ENCODE data around the gene CCN2. TPM values are rescaled to one million over a fixed set of nuclear protein-coding genes. Genes with fewer than 3 reads are reported as not detected.

Gene CCN2
- total RNA-seq, 1 experiment from 2014 or later, result 67.8 TPM

DNA sequence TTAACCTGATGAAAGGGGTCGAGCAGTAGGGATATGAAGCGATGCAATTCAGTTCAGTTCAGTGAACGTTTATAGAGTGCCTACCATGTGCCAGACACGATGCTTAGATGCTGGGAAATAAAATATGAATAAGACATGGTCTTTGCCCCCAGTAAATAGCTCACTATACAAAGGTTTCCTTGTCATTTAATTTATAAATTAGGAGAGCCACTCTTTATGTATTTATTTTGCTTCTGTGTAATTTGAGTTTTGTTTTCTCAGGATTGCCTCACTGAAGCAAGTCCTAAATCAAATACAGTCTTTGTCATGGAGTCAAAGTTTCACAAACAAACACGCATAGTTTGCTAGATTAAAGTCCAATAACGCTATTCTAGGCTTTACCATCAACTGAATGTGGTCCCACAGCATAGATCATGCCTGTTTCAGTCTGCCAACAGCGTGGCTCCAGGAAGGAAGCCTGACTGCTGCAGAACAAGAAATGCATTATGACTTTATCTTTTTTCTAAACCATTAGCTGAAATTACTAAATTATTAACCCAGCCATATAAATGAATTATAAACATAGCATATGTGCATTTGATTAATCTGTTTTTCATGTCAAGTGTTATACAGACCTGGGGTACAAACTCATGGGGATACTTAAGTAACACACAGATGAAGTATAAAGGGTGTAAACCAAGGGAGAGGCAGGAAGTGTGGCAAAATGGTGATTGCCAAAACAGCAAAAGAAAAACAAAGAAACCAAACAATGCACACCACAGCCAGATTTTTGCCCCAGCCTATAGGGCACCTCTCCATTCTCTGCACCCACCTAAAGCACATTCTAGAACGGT lies 29.8 kb upstream of the CCN2 start:
- DNase-seq (ENCODE audit: low spot score) (no peak), ATAC-seq (no peak)
- TF ChIP-seq SMAD4 (CRISPR knock-in tag; IDR thresholded peaks at IDR 0.05), result no peak
- TF ChIP-seq, protein P1, sequence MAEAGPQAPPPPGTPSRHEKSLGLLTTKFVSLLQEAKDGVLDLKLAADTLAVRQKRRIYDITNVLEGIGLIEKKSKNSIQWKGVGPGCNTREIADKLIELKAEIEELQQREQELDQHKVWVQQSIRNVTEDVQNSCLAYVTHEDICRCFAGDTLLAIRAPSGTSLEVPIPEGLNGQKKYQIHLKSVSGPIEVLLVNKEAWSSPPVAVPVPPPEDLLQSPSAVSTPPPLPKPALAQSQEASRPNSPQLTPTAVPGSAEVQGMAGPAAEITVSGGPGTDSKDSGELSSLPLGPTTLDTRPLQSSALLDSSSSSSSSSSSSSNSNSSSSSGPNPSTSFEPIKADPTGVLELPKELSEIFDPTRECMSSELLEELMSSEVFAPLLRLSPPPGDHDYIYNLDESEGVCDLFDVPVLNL (CRISPR knock-in tag; IDR thresholded peaks at IDR 0.05; ENCODE audit: borderline replicate concordance, low read depth), result no peak
- no peak for TF ChIP-seq GTF2I (CRISPR knock-in tag; conservative IDR thresholded peaks at IDR 0.05)
- no peak for TF ChIP-seq NFYB (CRISPR knock-in tag; conservative IDR thresholded peaks at IDR 0.05; ENCODE audit: low read depth)
- TF ChIP-seq GABPB1 (CRISPR knock-in tag; IDR thresholded peaks at IDR 0.05), result peak; percentile 90
- Mint-ChIP-seq H3K27me3 (ENCODE audit: low read depth) (no peaks in the 10 kb centered on the region; the same call in 1 of the 2 replicates), H3K4me1 (no peaks in the 10 kb centered on the region), H3K36me3 (no peaks in the 10 kb centered on the region), H3K9me3 (no peaks in the 10 kb centered on the region), H3K4me3 (no peak overlapping the region), H3K27ac (no peak overlapping the region)
- ChIA-PET POLR2A (no interaction called here), CTCF (no interaction called here)

DNA sequence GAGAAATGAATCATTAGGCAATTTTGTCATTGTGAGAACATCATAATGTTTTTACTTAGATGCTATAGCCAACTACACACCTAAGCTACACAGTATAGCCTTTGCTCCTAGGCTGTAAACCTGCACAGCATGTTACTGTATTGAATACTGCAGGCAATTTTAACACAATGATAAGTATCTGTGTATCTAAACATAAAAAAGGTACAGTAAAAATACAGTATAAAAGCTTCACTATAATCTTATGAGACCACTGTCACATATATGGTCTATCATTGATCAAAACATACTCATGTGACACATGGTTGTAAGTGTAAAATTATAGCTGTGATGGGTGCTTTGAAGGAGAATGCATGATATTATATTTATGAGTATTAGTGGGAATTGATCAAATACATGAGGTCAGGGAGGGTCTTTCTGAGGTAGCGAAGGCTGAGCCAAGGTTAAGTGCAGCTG lies 29.2 kb upstream of the CCN2 start:
- Mint-ChIP-seq H3K9me3 (no peaks in the 10 kb centered on the region), H3K36me3 (no peaks in the 10 kb centered on the region), H3K27ac (no peak overlapping the region), H3K4me3 (no peak overlapping the region), H3K4me1 (no peaks in the 10 kb centered on the region), H3K27me3 (ENCODE audit: low read depth) (no peaks in the 10 kb centered on the region; the same call in 1 of the 2 replicates)
- ChIA-PET POLR2A (no interaction called here), CTCF (no interaction called here)
- DNase-seq (ENCODE audit: low spot score) (no peak), ATAC-seq (no peak)
- TF ChIP-seq NFATC4 (CRISPR knock-in tag; IDR thresholded peaks at IDR 0.05), result no peak
- no peak for TF ChIP-seq ZNF121 (CRISPR knock-in tag; IDR thresholded peaks at IDR 0.05)
- no peak for TF ChIP-seq FOXJ3 (CRISPR knock-in tag; IDR thresholded peaks at IDR 0.05; ENCODE audit: borderline replicate concordance)
- no peak for TF ChIP-seq KAT7 (CRISPR knock-in tag; IDR thresholded peaks at IDR 0.05; ENCODE audit: borderline replicate concordance)

DNA sequence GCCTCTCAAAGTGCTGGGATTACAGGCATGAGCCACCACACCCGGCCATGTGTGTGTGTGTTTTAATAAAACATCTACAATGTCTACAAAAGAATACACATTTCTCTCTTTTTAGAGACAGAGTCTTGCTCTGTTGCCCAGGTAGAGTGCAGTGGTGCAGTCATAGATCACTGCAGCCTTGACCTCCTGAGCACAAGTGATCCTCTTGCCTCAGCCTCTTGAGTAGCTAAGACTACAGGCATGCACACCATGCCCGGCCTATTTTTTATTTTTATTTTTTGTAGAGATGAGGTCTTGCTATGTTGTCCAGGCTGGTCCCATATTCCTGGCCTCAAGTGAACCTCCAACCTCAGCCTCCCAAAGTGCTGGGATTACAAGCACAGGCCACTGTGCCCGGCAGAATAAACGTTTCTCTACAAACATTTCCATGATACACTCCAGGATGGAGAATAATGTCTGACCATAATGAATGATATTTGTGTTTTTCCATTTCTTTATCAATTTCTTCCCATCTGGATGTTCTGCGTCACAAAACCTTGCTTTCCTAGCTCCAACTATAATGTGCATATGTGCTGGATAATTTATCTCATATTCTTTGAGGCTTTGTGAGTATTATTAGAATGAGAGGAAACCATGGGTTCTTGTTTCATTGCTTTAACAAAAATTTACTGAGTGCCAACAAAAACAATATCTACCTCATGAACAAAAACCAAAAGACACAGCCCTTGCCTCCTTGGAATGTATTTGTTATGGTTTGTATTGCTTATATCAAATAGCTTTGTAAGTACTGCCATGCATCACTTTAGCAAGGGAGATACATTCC lies 28.6 kb upstream of the CCN2 start:
- ATAC-seq (no peak), DNase-seq (ENCODE audit: low spot score) (no peak)
- Mint-ChIP-seq H3K27ac (no peak overlapping the region), H3K4me3 (no peak overlapping the region), H3K4me1 (no peaks in the 10 kb centered on the region), H3K9me3 (no peaks in the 10 kb centered on the region), H3K27me3 (ENCODE audit: low read depth) (no peaks in the 10 kb centered on the region; the same call in 1 of the 2 replicates), H3K36me3 (no peaks in the 10 kb centered on the region)
- POLR2A ChIA-PET, result no interaction called here
- CTCF ChIA-PET, result no interaction called here
- TF ChIP-seq, protein P2, sequence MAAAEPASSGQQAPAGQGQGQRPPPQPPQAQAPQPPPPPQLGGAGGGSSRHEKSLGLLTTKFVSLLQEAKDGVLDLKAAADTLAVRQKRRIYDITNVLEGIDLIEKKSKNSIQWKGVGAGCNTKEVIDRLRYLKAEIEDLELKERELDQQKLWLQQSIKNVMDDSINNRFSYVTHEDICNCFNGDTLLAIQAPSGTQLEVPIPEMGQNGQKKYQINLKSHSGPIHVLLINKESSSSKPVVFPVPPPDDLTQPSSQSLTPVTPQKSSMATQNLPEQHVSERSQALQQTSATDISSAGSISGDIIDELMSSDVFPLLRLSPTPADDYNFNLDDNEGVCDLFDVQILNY (CRISPR knock-in tag; IDR thresholded peaks at IDR 0.05), result no peak

DNA sequence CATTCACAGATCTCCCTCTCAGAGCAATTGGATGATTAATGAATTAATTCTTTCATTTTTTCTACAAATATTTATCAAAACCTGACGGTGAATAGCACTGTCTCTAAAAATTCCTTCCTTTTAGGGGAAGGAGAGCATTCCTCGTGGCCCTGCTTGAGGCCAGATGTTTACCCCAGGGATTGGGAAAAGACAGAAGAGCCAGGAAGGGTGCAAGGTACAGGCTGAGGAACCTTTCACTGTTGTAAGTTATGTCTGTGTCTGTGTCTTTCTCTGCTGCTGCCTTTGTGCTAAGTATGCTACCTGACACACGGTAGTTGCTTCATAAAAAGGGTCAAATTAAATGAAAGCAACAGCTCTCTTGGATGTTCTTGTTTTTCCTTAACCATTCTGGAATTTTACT lies 27.4 kb upstream of the CCN2 start:
- H3K9me3 Mint-ChIP-seq, result no peaks in the 10 kb centered on the region
- H3K4me1 Mint-ChIP-seq, result no peaks in the 10 kb centered on the region
- H3K4me3 Mint-ChIP-seq, result no peak overlapping the region
- DNase-seq (ENCODE audit: low spot score) (no peak), ATAC-seq (no peak)
- H3K27me3 Mint-ChIP-seq (ENCODE audit: low read depth), result no peaks in the 10 kb centered on the region; the same call in 1 of the 2 replicates
- ChIA-PET CTCF (no interaction called here), POLR2A (interaction anchor here (1.4 kb wide), 1 partner anchor 27 kb away, joined by 3 read pairs; the partner anchor contains the start of gene CCN2)
- no peaks in the 10 kb centered on the region for H3K36me3 Mint-ChIP-seq
- no peak overlapping the region for H3K27ac Mint-ChIP-seq
- TF ChIP-seq SOX15 (CRISPR knock-in tag; IDR thresholded peaks at IDR 0.05), result no peak
- TF ChIP-seq, protein P3, sequence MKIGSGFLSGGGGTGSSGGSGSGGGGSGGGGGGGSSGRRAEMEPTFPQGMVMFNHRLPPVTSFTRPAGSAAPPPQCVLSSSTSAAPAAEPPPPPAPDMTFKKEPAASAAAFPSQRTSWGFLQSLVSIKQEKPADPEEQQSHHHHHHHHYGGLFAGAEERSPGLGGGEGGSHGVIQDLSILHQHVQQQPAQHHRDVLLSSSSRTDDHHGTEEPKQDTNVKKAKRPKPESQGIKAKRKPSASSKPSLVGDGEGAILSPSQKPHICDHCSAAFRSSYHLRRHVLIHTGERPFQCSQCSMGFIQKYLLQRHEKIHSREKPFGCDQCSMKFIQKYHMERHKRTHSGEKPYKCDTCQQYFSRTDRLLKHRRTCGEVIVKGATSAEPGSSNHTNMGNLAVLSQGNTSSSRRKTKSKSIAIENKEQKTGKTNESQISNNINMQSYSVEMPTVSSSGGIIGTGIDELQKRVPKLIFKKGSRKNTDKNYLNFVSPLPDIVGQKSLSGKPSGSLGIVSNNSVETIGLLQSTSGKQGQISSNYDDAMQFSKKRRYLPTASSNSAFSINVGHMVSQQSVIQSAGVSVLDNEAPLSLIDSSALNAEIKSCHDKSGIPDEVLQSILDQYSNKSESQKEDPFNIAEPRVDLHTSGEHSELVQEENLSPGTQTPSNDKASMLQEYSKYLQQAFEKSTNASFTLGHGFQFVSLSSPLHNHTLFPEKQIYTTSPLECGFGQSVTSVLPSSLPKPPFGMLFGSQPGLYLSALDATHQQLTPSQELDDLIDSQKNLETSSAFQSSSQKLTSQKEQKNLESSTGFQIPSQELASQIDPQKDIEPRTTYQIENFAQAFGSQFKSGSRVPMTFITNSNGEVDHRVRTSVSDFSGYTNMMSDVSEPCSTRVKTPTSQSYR (CRISPR knock-in tag; IDR thresholded peaks at IDR 0.05), result no peak
- TF ChIP-seq TEAD1 (CRISPR knock-in tag; IDR thresholded peaks at IDR 0.05), result no peak
- no peak for TF ChIP-seq MYBL2 (CRISPR knock-in tag; IDR thresholded peaks at IDR 0.05)
- no peak for TF ChIP-seq NR3C1 (CRISPR knock-in tag; conservative IDR thresholded peaks at IDR 0.05; ENCODE audit: low read depth)
- TF ChIP-seq, protein P4, sequence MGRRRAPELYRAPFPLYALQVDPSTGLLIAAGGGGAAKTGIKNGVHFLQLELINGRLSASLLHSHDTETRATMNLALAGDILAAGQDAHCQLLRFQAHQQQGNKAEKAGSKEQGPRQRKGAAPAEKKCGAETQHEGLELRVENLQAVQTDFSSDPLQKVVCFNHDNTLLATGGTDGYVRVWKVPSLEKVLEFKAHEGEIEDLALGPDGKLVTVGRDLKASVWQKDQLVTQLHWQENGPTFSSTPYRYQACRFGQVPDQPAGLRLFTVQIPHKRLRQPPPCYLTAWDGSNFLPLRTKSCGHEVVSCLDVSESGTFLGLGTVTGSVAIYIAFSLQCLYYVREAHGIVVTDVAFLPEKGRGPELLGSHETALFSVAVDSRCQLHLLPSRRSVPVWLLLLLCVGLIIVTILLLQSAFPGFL (CRISPR knock-in tag; IDR thresholded peaks at IDR 0.05; ENCODE audit: borderline replicate concordance), result no peak
- TF ChIP-seq ZNF232 (CRISPR knock-in tag; IDR thresholded peaks at IDR 0.05), result no peak
- TF ChIP-seq, protein P5, sequence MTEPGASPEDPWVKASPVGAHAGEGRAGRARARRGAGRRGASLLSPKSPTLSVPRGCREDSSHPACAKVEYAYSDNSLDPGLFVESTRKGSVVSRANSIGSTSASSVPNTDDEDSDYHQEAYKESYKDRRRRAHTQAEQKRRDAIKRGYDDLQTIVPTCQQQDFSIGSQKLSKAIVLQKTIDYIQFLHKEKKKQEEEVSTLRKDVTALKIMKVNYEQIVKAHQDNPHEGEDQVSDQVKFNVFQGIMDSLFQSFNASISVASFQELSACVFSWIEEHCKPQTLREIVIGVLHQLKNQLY (CRISPR knock-in tag; IDR thresholded peaks at IDR 0.05), result no peak
- TF ChIP-seq, protein P1 (CRISPR knock-in tag; IDR thresholded peaks at IDR 0.05; ENCODE audit: borderline replicate concordance, low read depth), result no peak
- no peak for TF ChIP-seq ZNF121 (CRISPR knock-in tag; IDR thresholded peaks at IDR 0.05)
- no peak for TF ChIP-seq ZNF423 (CRISPR knock-in tag; IDR thresholded peaks at IDR 0.05)
